Activated CD4-positive, alpha-beta T cell treated with anti-CD3 and anti-CD28 coated beads for 24 hours (primary cell): Measurements from ENCODE around the gene ZNF17.
"Not testable (repeated sequence)": the region's sequence is repeated elsewhere in the genome, so short reads cannot be mapped to it uniquely, and the experiment has no call there.

Source experiments
- DNase-seq, 2 donors: peaks; one replicate each; pipeline ENCODE4 v3.0.0-alpha.2; 2020; ENCODE audit warnings: low read depth in 2 of 2

ZNF17 gene

DNA sequence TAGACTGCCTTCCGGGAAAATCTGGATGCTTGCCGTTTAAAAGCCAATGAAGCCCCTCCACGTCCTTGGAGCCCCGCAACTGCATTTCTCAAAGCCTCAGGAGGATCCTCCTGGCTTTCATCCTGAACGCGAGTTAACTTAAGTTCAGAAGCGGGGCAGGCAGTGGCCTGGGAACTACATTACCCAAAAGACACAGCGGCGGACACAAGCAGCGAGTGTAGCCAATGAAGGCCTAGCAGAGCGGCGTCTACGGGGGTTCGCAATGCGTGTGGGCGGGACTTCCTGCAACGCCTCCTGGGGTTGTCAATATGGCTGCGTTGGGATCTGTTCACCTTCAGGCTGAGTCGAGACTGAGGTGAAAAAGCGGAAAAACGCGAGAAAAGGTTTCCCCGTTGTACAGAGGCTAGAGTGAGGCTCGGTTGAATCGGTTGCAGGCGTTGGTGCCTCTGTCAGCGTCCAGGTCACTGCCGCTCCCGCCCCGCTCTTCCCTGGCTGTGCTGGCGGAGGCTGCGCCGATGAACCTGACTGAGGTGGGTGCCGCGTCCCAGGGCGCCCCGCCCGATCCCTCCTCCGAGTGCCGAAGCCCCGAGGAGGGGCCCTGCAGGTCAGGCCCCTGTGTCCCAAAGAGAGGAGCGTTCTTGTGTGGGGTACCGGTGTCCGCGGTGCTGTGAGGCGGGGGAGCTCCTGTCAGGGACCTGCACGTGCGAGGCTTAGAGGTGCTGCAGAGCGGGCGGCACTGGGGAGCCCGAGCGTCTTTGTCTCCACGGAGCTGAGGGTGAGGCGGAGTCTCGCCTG is at the start of gene ZNF17:
ZNF17 (plus strand) TSS at position 285 of the 795 bp plus-strand sequence. CDS start 2,455 bp downstream, outside the sequence.
- DNase-seq = peak; percentile 86

DNA sequence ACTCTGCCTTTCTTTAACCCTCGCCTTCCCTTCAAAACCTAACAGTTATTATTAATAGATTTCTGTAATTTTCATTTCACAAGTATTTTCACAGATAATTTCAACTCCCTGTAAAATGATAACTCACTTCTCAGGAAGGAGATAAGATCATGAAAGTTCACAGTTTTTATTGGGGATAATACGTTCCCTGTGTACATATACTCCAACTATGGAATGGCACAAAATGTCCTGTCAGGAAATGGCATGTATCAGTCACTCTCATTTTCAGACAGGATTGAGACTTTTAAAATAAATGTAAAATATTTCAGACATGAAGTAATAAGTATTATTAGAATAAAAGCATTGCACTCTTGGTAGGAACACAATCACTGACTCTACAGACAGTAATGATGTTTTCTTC is 48.5 kb upstream of the ZNF17 start:
- no peak for DNase-seq

DNA sequence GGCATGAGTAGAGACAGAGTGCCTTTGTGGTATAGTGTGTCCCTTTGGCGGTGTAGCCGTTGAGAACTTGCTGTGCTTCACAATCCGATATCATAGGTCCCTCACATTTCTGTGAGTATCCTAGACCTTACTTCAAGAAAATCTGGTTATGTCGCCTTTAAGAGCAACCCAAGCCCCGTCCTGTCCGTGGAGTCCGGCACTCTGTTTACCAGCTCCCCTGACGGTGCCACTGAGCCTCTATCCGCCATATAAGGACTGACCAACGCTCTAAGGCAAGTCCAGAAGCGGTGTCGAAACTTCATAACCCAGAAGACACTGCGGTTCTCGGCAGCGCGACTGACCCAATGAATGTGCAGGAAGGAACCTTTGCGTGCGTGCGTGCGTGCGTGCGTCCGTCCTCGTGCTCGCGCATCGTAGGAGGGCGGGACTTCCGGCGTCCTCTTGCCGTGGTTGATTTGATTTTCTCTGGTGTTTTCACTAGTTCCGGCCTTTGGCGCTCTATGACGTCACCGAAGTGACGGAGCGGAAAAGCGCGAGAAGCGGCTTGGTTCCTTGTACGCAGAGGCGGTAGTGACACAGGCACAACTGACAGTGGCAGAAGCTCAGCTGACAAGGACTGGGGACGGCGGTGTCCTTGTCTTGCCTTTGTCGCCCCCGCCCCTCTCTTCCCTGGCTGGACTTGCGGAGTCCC is 47.8 kb upstream of the ZNF17 start, which contains the start of the genes TRAPPC2B and ZNF547:
TRAPPC2B (plus strand) TSS at position 555 of the 691 bp plus-strand sequence. CDS start 1,283 bp downstream, outside the sequence.
ZNF547 (plus strand) TSS at position 555 of the 691 bp plus-strand sequence. CDS start 5,005 bp downstream, outside the sequence.
- DNase-seq = peak; percentile 93 to 95

DNA sequence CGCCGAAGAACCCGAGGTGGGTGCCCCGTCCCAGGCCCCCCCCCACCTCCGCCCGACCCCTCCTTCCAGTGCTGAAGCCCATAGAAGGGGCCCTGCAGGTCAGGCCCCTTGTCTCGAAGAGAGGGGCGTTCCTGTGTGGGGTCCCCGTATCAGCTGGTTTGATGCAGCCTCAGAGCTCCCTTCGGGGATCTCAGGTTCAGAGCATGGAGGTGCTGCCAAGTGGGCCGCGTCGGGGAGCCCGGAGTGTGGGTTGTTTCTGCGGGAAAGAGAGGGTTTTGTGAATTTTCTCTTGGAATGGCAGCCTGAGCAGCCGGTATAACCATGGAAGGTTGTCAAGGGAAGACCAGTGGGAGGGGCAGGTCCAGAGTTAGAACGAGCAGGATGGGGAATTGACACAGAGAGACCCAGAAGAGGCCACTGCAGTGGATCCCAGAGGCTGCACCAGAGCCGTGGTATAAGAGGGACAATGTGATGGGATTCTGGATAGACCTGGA is 47.2 kb upstream of the ZNF17 start:
- no peak for DNase-seq

DNA sequence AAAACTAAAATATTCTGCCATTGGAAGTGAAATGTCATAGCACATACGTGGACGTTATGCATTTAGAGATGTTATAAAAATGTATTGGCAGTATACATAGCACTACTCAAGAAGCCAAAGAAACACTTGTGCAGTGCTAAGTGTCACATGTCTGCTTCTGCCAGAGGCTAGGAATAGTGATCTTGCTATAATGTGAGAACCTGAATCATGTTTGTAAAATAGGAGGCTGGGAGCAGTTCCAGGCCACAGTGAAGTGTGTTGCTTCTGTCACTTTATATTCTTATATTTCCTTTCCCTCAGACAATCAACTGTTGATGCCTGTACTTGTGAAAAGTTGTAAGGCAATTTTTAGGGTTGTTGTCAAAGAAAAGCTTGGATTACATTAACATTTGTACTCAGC is 44.2 kb upstream of the ZNF17 start:
- no peak for DNase-seq

DNA sequence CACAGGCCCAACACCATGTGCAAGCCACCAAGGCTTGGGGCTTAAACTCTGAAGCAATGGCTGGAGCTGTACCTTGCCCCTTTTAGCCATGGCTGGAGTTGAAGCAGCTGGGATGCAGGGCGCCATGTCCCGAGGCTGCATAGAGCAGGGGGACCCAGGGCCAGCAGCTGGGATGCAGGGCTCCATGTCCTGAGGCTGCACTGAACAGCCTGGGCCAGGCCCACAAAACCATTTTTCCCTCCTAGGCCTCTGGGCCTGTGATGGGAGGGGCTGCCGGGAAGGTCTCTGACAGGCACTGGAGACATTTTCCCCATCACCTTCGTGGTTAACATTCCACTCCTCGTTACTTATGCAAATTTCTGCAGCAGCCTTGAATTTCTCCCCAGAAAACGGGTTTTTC is 36.8 kb upstream of the ZNF17 start:
- DNase-seq = no peak

DNA sequence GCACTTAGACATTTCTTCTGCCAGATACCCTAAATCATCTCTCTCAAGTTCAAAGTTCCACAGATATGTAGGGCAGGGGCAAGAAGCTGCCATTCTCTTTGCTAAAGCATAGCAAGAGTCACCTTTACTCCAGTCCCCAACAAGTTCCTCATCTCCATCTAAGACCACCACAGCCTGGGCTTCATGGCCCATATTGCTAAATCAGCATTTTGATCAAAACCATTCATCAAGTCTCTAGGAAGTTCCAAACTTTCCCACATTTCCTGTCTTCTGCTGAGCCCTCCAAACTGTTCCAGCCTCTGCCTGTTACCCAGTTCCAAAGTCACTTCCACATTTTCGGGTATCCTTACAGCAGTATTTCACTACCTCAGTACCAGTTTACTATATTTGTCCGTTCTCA is 36.3 kb upstream of the ZNF17 start:
- DNase-seq = not testable (repeated sequence)

DNA sequence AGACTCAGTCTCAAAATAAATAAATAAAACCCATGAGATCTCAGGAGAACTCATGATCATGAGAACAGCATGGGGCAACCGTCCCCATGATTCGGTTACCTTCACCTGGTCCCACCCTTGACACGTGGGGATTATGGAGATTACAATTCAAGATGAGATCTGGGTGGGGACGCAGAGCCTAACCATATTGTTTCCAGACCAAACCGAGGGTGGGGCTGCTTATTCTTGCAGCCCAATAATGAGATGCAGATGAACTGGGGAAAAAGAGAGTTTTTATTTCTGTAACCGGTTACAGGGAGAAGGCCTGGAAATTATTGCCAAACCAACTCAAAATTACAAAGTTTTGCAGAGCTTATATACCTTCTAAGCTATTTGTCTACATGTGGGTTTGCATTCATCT is 34.8 kb upstream of the ZNF17 start:
- no peak for DNase-seq

DNA sequence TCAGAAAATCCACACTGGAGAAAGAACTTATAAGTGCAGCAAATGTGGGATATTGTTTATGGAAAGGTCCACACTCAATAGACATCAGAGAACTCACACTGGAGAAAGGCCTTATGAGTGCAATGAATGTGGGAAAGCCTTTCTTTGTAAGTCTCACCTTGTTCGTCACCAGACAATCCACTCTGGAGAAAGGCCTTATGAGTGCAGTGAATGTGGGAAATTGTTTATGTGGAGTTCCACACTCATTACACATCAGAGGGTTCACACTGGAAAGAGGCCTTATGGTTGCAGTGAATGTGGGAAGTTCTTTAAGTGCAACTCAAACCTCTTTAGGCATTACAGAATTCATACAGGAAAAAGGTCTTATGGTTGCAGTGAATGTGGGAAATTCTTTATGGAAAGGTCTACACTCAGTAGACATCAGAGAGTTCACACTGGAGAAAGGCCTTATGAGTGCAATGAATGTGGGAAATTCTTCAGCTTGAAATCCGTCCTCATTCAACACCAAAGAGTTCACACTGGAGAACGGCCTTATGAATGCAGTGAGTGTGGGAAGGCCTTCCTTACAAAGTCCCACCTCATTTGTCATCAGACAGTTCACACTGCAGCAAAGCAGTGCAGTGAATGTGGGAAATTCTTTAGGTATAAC is 33.3 kb upstream of the ZNF17 start:
- DNase-seq = no peak

DNA sequence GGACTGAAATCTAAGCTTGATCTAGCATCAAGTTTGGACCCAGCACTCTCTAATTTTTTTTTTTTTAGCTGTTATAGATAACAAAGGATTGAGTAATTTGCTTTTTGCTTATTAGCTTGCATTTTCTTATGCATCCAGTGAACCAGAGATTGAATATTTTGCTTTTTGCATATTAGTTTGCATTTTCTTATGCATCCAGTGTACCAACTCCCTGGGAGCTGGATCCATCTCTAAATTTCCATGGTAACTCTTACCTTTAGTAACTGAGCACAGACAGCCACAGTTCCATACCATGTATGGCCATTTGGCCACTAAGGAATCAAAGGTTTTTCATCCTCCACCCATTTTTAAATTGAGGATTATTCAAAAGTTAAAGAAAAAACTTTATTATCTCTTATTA is 30.0 kb upstream of the ZNF17 start:
- DNase-seq = no peak

DNA sequence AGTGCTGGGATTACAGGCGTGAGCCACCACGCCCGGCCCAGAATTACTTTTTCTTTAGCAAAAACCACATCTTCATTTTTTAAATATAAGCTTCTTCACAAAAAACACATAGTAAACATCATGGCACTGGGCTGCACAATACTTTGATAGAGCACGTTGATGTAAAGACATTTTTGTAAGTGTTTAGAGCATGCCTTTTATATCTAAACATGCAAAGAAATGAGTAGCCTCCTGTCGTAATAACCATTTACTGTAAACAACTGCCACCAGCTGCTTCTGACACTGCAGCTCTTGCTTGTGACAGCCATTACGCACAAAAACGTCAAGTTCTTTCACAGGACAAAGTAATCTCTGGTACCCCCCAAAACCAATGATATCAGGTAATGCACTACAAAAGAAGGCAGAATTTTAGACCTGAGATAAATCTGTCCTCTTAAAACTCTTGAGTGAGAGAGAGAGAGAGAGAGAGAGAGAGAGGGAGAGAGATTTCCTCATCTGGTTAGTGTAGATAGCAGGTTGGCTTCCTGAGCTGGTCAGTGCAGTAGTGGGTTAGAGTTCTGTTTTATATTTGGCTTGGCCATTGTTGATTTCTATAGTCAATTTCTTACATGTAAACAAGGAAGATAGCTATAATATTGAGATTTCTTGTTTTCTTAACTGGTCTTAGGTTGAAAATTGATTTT is 28.0 kb upstream of the ZNF17 start:
- no peak for DNase-seq

DNA sequence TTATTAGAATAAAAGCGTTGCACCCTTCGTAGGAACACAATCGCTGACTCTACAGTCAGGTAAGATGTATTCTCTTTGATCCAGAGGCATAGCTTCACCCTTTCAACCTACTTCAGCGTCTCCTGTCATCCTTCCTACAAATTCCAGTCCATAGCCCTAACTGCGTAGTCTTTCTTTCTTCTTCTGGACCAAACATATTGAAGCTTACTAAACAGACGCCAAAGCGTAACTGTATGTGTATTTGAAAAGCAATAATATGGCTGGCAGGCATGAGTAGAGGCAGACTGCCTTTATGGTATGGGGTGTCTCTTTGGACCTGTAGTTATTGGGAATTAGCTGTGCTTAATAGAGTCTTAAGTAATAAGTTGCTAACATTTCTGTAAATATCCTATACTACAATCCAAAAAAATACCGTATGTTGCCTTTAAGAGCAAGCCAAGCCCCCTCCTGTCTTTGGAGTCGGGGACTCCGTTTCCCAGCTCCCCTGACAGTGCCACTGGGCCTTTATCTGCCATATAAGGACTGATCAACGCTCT is 21.7 kb upstream of the ZNF17 start:
- no peak for DNase-seq

DNA sequence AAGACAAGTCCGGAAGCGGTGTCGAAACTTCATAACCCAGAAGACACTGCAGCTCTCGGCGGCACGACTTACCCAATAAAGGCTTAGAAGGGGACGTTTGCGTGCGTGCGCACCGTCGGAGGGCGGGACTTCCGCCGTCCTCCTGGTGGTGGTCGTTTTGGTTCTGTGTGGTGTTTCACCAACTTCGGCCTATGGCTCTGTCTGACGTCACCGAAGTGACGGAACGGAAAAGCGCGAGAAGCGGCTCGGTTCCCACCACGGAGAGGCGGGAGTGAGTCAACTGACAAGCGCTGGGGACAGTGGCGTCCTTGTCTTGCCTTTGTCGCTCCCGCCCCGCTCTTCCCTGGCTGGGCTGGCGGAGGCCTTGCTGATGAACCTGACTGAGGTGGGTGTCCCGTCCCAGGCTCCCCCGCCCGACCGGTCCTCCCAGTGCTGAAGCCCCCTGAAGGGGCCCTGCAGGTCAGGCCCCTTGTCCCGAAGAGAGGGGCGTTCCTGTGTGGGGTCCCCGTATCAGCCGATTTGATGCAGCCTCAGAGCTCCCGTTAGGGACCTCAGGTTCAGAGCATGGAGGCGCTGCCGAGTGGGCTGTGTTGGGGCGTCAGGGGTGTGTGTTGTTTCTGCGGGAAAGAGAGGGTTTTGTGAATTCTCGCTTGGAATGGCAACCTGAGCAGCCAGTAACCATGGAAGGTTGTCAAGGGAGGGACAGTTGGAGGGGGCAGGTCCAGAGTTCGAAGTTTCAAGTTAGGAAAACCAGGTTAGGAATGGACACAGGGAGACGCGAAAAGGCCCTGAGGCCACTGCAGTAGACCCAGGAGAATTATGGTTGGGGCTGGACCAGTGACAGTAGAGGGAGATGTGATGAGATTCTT is 21.0 kb upstream of the ZNF17 start, which contains the start of gene ZNF548:
ZNF548 (plus strand) TSS at position 125 of the 869 bp plus-strand sequence; CDS start at position 371, 246 bp downstream.
- peak; percentile 89 to 90 for DNase-seq

DNA sequence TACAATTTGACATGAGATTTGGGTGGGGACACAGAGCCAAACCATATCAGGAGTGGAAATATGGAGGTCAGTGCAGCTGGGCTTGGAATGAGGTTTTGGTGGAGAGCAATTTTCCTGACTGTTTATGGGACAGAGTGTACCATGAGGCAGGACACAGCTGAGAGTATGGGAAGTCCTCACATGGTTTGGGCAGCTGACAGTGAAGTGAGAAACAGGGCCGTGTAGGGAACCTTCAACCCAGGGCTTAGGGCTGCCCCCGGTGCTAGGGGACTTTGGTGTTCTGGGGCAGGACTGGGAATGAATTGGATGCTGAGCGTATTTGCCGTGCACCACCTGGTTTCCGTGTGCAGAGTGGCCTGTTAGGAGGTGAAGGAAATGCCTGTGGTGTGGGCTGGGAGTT is 15.3 kb upstream of the ZNF17 start:
- DNase-seq = no peak

DNA sequence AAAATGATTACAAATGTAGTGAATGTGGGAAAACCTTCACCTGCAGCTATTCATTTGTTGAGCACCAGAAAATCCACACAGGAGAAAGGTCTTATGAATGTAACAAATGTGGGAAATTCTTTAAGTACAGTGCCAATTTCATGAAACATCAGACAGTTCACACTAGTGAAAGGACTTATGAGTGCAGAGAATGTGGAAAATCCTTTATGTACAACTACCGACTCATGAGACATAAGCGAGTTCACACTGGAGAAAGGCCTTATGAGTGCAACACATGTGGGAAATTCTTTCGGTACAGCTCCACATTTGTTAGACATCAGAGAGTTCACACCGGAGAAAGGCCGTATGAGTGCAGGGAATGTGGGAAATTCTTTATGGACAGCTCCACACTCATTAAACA is 12.1 kb upstream of the ZNF17 start:
- no peak for DNase-seq

DNA sequence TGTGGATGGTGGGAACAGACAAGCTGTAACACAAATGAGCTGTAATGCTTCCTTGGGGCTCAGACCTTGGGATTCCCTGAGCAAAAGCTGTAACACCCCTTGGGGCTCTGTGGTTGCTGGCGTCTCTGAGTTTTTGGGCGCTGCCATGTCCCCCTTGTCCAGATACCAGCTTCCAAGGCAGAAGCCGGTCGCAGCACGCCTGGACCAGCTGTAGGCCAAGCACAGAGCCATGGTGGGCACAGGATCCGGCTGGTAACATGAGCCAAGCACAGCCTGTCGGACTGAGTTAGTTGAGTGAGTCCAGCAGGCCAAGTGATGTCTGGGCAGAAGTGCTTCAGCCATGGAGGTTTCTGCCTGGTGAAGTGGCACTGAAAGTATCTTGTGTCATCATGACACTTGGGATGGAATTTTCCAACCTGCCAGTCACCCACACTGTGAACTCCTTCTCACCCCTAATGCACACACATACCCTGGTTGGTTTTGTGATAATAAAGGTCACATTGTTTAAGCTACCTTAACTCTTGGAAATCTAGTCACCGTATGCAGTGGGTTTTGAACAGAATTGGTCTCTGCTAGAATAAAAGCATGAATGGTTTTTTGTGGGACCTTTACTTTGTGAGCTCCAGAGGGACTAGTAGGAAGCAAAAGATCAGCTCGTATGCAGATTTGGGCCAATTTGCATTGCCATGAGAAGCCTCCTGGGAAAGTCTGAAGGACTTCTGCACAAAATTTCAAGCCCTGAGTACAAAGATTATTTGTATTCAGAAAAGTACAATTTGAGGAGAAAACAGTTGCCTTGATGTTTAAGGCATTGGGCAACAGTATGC is 7.0 kb upstream of the ZNF17 start:
- DNase-seq = no peak

DNA sequence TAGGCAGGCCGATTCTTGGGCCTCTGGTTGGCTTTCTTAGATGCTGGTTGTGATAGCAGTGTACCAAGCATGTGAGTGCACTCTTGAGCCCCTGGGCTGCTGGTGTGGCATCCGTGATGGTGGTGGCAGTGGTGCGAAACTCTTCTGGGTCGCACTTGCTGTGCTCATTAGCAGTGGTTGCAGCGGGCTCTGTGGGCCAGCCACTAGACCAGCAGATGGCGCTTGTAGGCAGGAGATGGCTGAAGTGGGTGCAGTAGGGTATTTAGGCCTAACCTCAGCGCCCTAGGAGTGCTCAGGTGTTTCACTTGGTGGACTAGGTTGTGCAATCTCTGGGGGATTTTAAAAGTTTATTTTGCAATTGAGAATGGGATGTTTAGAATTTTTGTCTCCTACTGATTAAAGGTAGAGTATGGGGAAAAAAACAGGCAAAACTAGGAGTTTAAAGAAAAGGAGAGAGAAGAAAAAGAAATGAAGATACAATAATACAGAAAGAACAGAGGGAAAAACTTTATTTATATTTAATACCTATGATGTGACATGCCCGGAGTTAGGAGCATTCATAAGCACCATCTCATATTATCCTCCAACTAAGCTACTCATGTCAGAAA is 4.3 kb upstream of the ZNF17 start:
- peak; percentile 52 for DNase-seq

DNA sequence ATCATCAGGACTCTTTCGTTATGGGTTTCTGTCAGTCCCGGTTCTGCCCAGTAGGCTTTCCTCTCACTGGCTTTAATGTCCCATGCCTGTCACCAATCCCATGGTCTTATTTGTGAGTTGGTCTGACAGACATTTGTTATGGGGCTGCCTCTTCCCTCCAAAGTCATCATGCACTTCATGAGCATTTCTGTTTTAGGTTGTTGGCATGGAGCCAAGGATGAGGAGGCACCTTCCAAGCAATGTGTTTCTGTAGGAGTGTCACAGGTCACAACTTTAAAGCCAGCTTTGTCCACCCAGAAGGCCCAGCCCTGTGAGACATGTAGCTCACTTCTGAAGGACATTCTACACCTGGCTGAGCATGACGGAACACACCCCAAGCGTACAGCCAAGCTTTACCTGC is 8.5 kb downstream of the ZNF17 start:
- DNase-seq = no peak

DNA sequence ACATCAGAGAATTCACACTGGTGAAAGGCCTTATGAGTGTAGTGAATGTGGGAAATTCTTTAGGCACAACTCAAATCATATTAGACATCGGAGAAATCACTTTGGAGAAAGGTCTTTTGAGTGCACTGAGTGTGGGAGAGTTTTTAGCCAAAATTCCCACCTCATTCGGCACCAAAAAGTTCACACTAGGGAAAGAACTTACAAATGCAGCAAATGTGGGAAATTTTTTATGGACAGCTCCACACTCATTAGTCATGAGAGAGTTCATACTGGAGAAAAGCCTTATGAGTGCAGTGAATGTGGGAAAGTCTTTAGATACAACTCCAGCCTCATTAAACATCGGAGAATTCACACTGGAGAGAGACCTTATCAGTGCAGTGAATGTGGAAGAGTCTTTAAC is 10.1 kb downstream of the ZNF17 start:
- no peak for DNase-seq
